Activated CD4-positive, alpha-beta T cell treated with anti-CD3 and anti-CD28 coated beads, Interleukin-2, amount 50 U/mL, for 48 hours (primary cell): ENCODE measurements around the gene EID3.
"Not testable (repeated sequence)": the region's sequence is repeated elsewhere in the genome, so short reads cannot be mapped to it uniquely, and the experiment has no call there.

Source experiments
- DNase-seq, 2 experiments: peaks; one replicate each; pipeline ENCODE4 v3.0.0-alpha.2; 2020

Gene EID3

DNA sequence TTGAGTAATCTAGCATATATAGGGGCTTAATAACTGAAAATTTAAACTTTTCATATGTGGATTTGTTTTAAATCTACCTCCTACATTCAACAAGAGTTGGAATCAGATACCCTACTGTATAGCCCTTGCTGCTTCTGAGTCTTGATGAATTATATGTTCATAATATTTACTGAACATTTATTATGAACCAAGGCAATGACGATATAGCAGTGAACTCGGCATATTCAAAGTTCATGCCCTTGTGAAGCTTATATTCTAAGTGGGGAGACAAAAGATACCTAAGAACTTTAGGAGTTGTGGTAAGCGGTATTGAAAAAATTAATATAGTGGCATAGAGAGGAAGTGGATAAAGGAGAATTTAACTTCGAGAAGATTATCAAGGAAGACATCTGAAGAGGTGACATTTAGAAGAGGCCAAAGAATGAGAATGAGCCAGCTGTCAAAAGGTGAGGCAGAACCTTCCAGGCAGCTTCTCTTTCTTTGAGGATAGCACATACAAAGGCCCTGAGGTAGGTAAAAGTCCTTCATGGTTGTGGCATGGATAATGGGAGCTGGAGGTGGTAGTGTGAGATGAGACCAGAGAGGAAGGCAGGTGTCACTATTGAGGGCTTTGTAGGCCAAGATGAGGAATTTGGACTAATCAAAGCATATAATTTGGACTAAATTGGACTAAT, 10.2 kb downstream of the EID3 start:
- DNase-seq: no peak

- DNase-seq: no peak
Observed at GRCh38 chr12:104314242-104314614, 10.7 kb downstream of the EID3 start.

GRCh38 chr12:104315326-104316224, 12.0 kb downstream of the EID3 start:
- no peak for DNase-seq

DNA sequence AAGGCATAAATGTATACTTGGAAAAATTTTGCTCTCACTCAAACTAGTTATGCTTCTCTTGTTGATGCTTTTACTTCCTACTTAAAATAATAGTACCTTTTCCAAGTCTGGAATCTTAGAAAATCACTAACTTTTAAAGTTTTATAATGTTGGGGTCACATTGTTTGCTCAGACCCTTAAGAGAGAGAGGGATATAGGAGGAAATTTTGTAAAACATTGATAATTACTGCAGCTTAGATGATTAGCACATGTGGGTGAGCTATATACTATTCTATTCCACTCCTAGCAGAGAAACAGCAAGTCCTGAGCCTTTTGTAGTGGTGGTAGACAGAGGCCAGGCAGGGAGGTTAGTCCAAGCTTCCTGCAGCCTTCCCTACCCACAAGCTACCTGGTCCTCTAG, 13.4 kb downstream of the EID3 start:
- no peak for DNase-seq

GRCh38 chr12:104317538-104318210, 14.1 kb downstream of the EID3 start:
- DNase-seq: no peak

- DNase-seq: no peak
Observed at GRCh38 chr12:104319028-104319427, 15.5 kb downstream of the EID3 start.

- DNase-seq: no peak
Observed at GRCh38 chr12:104319918-104320626, 16.5 kb downstream of the EID3 start.

GRCh38 chr12:104320627-104321024, 17.1 kb downstream of the EID3 start:
- no peak for DNase-seq

GRCh38 chr12:104321949-104322348, 18.4 kb downstream of the EID3 start:
- no peak for DNase-seq

GRCh38 chr12:104322533-104322932, 19.0 kb downstream of the EID3 start:
- not testable (repeated sequence) for DNase-seq

DNA sequence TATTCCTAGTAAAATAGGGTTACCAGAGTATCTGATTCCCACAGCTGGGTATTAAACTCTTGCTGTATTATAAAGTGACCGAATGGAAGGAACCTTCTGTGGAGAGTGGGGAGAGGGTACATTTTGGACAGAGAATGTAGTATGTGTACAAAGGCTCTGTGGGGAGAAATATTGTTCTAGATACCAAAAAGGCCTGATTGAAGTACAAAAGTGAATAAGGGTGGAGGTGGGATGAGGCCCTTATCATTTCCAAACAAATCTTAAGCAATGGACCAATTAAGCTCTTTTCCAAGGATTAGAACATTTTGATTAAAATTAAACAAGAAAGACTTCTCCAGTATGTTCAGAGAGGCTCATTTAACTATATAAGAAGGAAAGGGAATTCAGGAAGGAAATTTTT, 20.4 kb downstream of the EID3 start:
- no peak for DNase-seq

DNA sequence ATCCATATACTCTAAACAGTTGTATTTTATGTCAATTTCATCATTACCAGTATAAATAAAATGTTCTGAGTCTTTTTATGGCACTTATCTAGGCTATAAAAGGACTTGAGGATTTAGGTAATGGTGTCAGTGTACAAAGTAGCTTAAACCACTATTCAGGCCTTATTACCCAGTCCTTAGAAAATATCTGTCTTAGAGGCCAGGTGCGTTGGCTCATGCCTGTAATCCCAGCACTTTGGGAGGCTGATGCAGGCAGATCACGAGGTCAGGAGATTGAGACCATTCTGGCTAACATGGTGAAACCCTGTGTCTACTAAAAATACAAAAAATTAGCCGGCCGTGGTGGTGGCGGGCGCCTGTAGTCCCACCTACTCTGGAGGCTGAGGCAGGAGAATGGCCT, 24.7 kb downstream of the EID3 start:
- not testable (repeated sequence) for DNase-seq

DNA sequence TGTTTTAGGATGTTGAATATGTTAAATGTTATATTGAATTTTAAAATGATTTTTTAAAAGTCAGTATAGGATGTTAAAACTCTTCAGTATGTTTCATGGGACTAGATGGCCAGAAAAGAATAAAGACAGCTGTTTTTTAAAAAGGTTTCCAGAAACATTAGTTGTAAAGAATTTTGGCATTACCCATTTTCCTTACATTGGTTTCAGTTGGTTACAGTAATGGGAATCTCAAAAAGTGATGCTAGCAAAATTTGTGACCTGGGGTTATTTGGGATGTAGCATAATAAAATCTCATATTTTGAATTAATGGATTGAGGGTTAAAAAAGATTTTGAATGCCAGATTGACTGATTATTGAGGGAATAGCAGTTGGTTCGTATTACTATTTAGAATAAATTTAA, 25.3 kb downstream of the EID3 start:
- DNase-seq: no peak

- DNase-seq: no peak
Observed at GRCh38 chr12:104329707-104330532, 26.4 kb downstream of the EID3 start.

GRCh38 chr12:104331376-104331775, 27.8 kb downstream of the EID3 start:
- DNase-seq: no peak

DNA sequence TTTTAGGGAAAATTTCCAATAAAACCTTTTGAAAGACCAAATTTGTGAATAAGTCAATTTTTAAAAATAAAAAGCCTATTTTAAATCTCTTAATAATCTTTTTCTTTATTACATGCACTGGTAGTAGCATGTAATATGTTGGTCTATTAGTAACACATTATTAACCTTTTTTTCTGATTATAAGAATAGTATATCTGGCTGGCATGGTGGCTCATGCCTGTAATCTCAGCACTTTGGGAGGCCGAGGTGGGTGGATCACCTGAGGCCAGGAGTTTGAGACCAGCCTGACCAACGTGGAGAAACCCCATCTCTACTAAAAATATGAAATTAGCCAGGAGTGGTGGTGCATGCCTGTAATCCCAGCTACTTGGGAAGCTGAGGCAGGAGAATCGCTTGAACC, 28.7 kb downstream of the EID3 start:
- not testable (repeated sequence) for DNase-seq

- DNase-seq: no peak
Observed at GRCh38 chr12:104333692-104334255, 30.2 kb downstream of the EID3 start.

GRCh38 chr12:104334581-104334980, 31.0 kb downstream of the EID3 start:
- DNase-seq: no peak

- DNase-seq: no peak
Observed at GRCh38 chr12:104336115-104336514, 32.6 kb downstream of the EID3 start.

- no peak for DNase-seq
Observed at GRCh38 chr12:104337030-104337558, 33.6 kb downstream of the EID3 start.

DNA sequence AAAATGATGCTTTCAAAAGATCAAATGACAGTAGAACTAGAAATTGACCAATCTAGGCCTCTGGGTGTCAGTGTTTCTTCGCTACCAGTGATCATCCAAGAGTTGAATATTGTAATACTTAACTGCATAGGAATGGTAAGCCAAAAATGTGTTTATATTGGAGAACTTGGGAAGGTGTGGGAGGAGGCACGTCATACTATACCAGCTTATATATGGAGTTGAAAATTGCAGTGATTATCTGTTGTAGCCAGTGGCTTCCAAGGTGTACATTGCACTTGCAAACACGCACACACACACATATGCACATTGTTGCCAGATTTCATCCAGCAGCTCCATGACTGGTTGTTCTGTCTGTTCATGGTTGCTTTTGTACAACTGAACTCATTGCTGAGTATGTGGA, 36.1 kb downstream of the EID3 start:
- no peak for DNase-seq

DNA sequence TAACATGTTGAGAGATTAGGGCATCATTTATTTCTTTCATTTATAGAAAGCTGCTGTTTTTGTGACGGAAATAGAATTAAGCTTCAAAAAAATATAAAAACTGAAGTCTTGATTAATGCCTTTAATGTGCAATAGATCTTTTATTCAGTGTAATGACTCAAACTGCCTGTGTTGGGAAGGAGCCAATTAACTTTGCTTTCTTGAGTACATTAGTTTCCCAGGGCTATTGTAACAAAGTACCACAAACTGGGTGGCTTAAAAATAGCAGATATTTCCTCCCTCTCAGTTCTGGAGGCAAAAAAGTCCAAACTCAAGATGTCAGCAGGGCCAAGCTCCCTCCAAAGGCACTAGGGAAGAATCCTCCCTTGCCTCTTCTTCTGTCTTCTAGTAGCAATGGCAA, 36.6 kb downstream of the EID3 start:
- no peak for DNase-seq
